ENCODE results near the gene TRIM5. TPM values are rescaled to one million over a fixed set of nuclear protein-coding genes. Genes with fewer than 3 reads are reported as not detected.
A peak's percentile ranks its signal among the peaks of the same experiment; 100 is the strongest.

TRIM5 gene
- total RNA-seq, 2 donors from 2014 or later = 16.0 to 21.4 TPM

DNA sequence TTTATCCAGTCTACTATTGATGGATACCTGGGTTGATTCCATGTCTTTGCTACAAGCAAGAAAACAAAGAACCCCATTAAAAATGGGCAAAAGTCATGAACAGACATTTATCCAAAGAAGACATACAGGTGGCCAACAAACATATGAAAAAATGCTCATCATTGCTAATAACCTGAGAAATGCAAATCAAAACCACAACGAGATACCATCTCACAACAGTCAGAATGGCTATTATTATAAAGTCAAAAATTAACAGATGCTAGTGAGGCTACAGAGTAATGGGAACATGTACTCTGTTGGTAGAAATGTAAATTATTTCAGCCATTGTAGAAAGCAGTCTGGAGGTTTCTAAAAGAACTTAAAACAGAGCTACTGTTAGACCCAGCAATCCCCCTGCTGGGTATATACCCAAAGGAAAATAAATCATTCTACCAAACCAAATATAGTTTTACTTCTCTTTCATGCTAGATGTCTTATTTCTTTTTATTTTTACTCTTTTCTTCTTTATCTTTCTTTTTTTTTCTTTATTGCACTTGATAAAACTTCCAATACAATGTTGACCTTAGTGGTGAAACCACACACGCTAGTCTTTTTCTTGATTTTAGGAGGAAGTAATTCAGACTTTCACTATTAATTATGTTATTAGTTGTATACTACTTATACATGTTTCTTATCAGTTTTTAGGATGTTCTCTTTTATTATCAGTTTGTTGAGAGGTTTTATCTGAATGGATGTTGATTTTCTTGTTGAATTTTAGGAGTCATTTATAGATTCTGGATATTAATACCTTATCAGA is 19.1 kb upstream of the TRIM5 start:
- no peak for DNase-seq
- no peaks in the 10 kb centered on the region for H3K36me3 ChIP-seq (ENCODE audit: control insufficient read depth, insufficient read depth, low read length)

DNA sequence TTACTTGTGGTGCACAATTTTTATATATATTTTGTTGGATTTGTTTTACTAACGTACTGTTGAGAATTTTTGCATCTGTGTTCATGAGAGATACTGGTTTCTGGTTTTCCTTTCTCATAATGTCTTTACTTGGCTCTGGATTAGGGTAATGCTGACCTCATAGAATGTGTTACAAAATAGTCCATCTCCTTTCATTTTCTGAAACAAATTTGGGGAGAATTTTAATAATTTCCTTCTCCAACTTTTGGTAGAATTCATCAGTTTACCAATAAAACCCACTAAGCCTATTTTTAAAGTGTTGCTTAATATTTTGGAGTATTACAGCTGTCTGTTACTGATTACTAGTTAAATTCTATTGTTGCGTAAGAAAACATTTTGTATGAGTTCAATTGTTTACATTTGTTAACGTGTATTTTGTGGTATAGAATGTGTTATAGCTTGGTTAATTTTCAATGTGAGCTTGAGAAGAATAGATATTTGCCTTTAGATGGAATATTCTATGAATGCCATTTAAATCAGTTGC is 16.2 kb upstream of the TRIM5 start:
- no peaks in the 10 kb centered on the region for H3K9me3 Mint-ChIP-seq
- no peaks in the 10 kb centered on the region for H3K27me3 Mint-ChIP-seq (ENCODE audit: insufficient read depth)
- H3K36me3 ChIP-seq (ENCODE audit: control insufficient read depth, insufficient read depth, low read length) = no peaks in the 10 kb centered on the region
- no peak overlapping the region for H3K4me3 Mint-ChIP-seq
- no peak overlapping the region for H3K9ac ChIP-seq (ENCODE audit: extremely low read depth, low read length, poor library complexity, severe bottlenecking)
- no peak overlapping the region for H3K4me3 ChIP-seq (ENCODE audit: low read length)
- H3K27ac ChIP-seq (ENCODE audit: low read depth, low read length) = no peak overlapping the region
- DNase-seq = no peak
- no peaks in the 10 kb centered on the region for H3K4me1 ChIP-seq (ENCODE audit: control insufficient read depth, insufficient read depth, low read length)
- H3K9me3 ChIP-seq (ENCODE audit: control insufficient read depth, low read length) = no peaks in the 10 kb centered on the region
- no peaks in the 10 kb centered on the region for H3K36me3 Mint-ChIP-seq (ENCODE audit: low read depth)
- H3K27ac Mint-ChIP-seq = no peak overlapping the region
- no peaks in the 10 kb centered on the region for H3K27me3 ChIP-seq (ENCODE audit: control insufficient read depth, insufficient read depth, low read length, poor library complexity, severe bottlenecking)
- 65 to 79% methylated on average over 2 to 3 of the region's 3 CpGs for WGBS, 2 experiments (ENCODE audit: insufficient coverage in 1 of 2, insufficient read length in 1 of 2)
- TF ChIP-seq, protein P1, sequence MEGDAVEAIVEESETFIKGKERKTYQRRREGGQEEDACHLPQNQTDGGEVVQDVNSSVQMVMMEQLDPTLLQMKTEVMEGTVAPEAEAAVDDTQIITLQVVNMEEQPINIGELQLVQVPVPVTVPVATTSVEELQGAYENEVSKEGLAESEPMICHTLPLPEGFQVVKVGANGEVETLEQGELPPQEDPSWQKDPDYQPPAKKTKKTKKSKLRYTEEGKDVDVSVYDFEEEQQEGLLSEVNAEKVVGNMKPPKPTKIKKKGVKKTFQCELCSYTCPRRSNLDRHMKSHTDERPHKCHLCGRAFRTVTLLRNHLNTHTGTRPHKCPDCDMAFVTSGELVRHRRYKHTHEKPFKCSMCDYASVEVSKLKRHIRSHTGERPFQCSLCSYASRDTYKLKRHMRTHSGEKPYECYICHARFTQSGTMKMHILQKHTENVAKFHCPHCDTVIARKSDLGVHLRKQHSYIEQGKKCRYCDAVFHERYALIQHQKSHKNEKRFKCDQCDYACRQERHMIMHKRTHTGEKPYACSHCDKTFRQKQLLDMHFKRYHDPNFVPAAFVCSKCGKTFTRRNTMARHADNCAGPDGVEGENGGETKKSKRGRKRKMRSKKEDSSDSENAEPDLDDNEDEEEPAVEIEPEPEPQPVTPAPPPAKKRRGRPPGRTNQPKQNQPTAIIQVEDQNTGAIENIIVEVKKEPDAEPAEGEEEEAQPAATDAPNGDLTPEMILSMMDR (conservative IDR thresholded peaks at IDR 0.05) = no peak
- no peaks in the 10 kb centered on the region for H3K4me1 Mint-ChIP-seq

More for the DNA sequence above, 19.1 kb upstream of the TRIM5 start:
- Mint-ChIP-seq H3K9me3 (no peaks in the 10 kb centered on the region), H3K27ac (no peak overlapping the region), H3K27me3 (ENCODE audit: insufficient read depth) (no peaks in the 10 kb centered on the region), H3K4me3 (no peak overlapping the region), H3K36me3 (ENCODE audit: low read depth) (no peaks in the 10 kb centered on the region), H3K4me1 (no peaks in the 10 kb centered on the region)
- H3K9ac ChIP-seq (ENCODE audit: extremely low read depth, low read length, poor library complexity, severe bottlenecking) = no peak overlapping the region
- H3K4me1 ChIP-seq (ENCODE audit: control insufficient read depth, insufficient read depth, low read length) = no peaks in the 10 kb centered on the region
- no peaks in the 10 kb centered on the region for H3K27me3 ChIP-seq (ENCODE audit: control insufficient read depth, insufficient read depth, low read length, poor library complexity, severe bottlenecking)
- H3K4me3 ChIP-seq (ENCODE audit: low read length) = no peak overlapping the region
- no CpG with 5 or more reads among the region's 2 CpGs for WGBS, 2 experiments (ENCODE audit: insufficient coverage in 1 of 2, insufficient read length in 1 of 2)
- TF ChIP-seq, protein P1 (conservative IDR thresholded peaks at IDR 0.05) = peak; percentile 25
- H3K27ac ChIP-seq (ENCODE audit: low read depth, low read length) = no peak overlapping the region
- H3K9me3 ChIP-seq (ENCODE audit: control insufficient read depth, low read length) = no peaks in the 10 kb centered on the region

DNA sequence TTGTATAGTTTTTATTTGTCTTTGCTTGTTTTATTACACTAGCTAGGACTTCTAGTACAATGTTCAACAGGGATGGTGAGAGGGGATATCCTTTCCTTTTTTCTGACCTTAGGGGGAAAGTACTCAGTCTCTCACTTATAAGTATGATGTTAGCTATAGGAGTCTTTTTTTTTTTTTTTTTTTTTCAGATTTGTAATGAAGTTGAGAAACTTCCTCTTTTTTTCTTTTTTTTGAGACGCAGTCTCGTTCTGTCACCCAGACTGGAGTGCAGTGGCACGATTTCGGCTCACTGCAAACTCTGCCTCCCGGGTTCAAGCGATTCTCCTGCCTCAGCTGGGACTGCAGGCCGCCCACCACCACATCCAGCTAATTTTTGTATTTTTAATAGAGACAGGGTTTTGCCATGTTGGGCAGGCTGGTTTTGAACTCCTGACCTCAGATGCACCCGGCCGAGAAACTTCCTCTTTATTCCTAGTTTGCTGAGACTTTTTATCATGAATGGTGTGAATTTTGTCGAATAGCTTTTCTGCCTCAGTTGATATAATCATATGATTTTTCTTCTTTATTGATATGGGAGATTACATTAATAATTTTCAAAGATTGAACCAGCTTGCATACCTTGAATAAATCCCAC is 15.7 kb upstream of the TRIM5 start:
- 95 to 97% methylated on average over 6 to 9 of the region's 10 CpGs for WGBS, 2 experiments (ENCODE audit: insufficient coverage in 1 of 2, insufficient read length in 1 of 2)
- Mint-ChIP-seq H3K9me3 (no peaks in the 10 kb centered on the region), H3K36me3 (ENCODE audit: low read depth) (no peaks in the 10 kb centered on the region), H3K27me3 (ENCODE audit: insufficient read depth) (no peaks in the 10 kb centered on the region), H3K4me3 (no peak overlapping the region), H3K27ac (no peak overlapping the region), H3K4me1 (no peaks in the 10 kb centered on the region)
- H3K9me3 ChIP-seq (ENCODE audit: control insufficient read depth, low read length) = no peaks in the 10 kb centered on the region
- TF ChIP-seq, protein P1 (conservative IDR thresholded peaks at IDR 0.05) = no peak
- H3K4me1 ChIP-seq (ENCODE audit: control insufficient read depth, insufficient read depth, low read length) = no peaks in the 10 kb centered on the region
- no peak overlapping the region for H3K4me3 ChIP-seq (ENCODE audit: low read length)
- no peak overlapping the region for H3K9ac ChIP-seq (ENCODE audit: extremely low read depth, low read length, poor library complexity, severe bottlenecking)
- no peaks in the 10 kb centered on the region for H3K27me3 ChIP-seq (ENCODE audit: control insufficient read depth, insufficient read depth, low read length, poor library complexity, severe bottlenecking)
- no peak overlapping the region for H3K27ac ChIP-seq (ENCODE audit: low read depth, low read length)
- DNase-seq = no peak
- H3K36me3 ChIP-seq (ENCODE audit: control insufficient read depth, insufficient read depth, low read length) = no peaks in the 10 kb centered on the region
